ENCODE measurements around the gene FAH.
A peak's percentile ranks its signal among the peaks of the same experiment; 100 is the strongest.
"Not testable (repeated sequence)": the region's sequence is repeated elsewhere in the genome, so short reads cannot be mapped to it uniquely, and the experiment has no call there.

The FAH gene

GRCh38 chr15:80152896-80153876 lies at the start of gene FAH:
Gene FAH, plus strand, starts transcription at chr15:80152999. Its CDS starts 56 bp downstream, at chr15:80153055.
- DNase-seq (ENCODE audit: low read depth) = peak; percentile 10

- no peak for DNase-seq (ENCODE audit: low read depth)
These were observed 47.6 kb upstream of the FAH start for GRCh38 chr15:80105193-80105592.

- DNase-seq (ENCODE audit: low read depth) = no peak
These were observed 47.2 kb upstream of the FAH start for GRCh38 chr15:80105595-80105994.

DNA sequence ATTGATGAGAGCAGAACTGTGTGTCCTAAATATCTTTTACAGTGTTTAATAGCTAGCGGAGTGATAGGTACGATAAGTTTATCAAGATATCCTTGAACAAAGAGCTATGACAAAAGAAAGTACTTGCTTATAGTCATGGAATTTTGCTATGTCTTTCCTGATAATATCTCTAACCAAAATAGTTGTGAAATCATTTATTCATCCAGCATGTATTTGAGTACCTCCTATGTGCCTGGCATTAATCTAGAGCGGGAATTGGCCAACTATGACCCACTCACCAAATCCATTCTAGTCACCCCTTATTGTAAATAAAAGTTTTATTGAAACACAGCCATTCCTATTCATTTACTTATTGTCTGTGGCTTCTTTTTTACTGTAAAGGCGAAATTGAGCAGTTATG lies 46.7 kb upstream of the FAH start:
- no peak for DNase-seq (ENCODE audit: low read depth)

DNA sequence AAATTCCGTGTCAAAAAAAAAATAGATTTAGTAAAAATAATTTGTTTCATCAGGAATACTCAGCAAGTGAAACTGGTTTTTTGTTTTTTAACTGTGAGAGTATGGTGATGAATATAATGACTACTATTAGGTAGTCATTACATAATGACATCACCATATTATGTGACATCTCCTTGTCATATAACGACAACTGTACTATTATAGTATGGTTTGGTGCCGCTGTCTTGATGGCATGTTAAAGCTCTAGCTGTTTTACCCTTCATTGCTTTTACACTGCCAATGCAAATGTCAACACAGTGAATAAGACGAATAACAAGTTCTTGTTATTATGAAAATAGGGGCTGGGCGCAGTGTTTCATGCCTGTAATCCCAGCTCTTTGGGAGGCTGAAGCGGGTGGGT lies 45.6 kb upstream of the FAH start:
- no peak for DNase-seq (ENCODE audit: low read depth)

DNA sequence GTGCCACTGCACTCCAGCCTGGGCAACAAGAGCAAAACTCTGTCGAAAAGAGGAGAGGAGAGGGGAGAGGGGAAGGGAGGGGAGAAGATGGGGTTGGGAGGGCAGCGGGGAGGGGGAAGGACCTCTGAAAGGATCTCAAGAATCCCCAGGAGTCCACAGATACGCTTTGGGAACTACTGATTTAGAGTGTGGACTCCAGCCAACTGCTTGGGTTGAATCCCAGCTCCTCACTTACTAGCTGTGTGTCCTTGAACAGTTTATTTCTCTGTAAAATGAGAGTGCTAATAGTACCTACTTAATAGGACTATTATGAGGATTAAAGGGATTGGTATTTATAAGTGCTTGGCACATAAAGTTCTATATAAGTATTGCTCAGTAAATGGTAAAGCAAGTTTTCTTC lies 45.0 kb upstream of the FAH start:
- no peak for DNase-seq (ENCODE audit: low read depth)

DNA sequence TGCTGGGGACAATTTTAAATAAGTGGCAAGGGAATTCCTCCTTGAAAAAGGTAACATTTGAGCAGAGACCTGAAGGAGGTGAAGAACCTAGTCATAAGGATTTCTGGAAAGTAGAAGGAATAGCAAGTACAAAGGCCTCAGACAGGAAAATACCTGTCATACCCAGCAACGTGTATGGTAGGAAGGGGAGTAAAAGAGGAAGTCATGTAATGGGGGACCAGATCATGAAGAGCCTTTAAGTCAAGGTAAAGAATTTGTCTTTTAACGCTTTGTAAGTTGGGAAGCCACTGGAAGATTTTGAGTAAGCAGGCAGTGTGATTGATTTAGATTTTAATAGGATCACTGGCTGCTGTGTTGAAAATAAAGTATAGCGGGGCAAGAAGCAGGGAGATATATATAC lies 43.4 kb upstream of the FAH start:
- DNase-seq (ENCODE audit: low read depth) = no peak

GRCh38 chr15:80110920-80111319 lies 41.9 kb upstream of the FAH start:
- no peak for DNase-seq (ENCODE audit: low read depth)

DNA sequence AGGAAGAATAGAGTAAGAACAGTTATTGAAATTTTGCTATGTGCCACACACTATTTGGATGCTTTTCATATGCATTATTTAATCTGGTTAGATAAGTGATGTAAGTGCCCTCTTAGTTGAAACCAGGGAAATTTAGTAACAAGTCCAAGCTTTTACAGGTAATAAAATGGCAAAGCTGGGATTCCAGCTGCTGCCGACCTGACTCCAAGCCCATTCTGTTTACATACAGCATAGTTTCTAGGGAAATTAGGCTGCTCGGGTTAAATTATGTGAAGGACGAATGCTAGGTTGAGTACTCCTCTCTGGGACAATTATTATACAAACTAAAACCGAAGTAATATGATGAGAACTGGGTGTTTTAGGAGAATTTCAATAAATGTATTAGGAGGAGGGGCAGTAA lies 38.7 kb upstream of the FAH start:
- no peak for DNase-seq (ENCODE audit: low read depth)

- no peak for DNase-seq (ENCODE audit: low read depth)
These were observed 37.8 kb upstream of the FAH start for GRCh38 chr15:80115021-80115420.

DNA sequence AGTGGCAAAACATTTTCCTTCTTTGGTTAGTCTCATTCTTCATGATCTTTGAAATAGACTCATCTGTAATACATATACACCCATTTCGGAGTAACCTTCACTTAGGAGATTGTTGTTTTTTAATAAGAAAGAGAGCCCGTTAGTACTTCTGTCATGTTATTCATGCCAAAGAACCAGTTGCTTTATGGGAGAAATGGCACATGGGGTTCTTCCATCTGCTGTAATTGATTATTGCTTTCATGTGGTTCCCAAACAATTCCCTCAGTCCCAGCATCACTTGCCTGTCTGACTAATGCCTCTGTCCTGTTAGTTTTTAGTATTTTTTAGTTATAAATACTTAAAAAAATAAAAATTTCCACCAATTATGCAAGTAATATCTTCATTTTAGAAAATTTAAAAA lies 33.8 kb upstream of the FAH start:
- no peak for DNase-seq (ENCODE audit: low read depth)

DNA sequence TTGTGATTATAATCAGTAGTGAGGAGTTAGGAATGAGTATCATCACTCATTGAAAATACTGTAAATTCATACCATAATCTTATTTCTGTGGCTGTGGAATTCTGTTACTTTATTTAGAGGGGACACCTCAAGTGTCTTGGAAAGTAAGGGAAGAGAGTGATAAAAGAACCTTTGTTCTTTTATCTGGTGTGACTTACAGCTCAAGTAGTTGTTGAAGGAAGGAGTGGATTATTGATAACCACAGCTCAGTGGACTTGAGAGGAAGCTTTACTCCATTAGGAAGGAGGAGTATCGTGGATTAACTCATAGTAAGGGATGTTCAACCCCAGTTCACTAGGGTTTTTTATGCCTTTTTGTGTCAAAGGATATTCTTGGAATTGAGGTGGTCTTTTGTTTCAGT lies 32.2 kb upstream of the FAH start:
- no peak for DNase-seq (ENCODE audit: low read depth)

GRCh38 chr15:80121546-80121945 lies 31.3 kb upstream of the FAH start:
- no peak for DNase-seq (ENCODE audit: low read depth)

DNA sequence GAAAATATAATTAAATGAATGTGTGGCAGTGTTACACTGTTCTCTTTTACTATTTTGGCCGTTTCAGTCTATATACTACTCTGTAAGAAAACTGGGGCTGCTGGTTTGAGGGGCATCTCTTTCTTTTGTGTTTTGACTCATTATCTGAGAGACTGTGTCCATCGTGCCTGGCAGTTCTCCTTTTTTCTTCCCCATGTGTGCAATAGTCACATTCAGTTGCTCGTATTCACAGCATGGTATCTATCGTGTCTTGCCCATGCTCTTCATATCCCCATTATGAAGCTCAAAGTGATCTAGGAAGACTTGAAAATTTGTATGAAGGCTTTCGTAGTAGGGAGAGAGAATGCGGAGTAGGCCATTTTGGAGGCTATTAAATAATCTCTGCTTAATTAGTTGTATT lies 29.8 kb upstream of the FAH start:
- DNase-seq (ENCODE audit: low read depth) = no peak

DNA sequence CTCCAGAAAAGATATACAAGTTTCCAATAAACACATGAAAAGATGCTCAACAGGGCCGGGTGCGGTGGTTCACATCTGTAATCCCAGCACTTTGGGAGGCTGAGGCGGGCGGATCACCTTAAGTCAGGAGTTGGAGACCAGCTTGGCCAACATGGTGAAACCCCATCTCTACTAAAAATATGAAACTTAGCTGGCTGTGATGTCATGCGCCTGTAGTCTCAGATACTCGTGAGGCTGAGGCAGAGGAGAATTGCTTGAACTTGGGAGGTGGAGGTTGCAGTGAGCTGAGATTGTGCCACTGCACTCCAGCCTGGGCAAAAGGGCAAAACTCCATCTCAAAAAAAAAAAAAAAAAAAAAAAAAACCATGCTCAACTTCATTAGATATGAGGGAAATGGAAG lies 25.5 kb upstream of the FAH start:
- not testable (repeated sequence) for DNase-seq (ENCODE audit: low read depth)

- no peak for DNase-seq (ENCODE audit: low read depth)
These were observed 24.9 kb upstream of the FAH start for GRCh38 chr15:80127911-80128310.

GRCh38 chr15:80132382-80132781 lies 20.4 kb upstream of the FAH start:
- no peak for DNase-seq (ENCODE audit: low read depth)

- DNase-seq (ENCODE audit: low read depth) = no peak
These were observed 15.9 kb upstream of the FAH start for GRCh38 chr15:80136854-80137253.

GRCh38 chr15:80138961-80139360 lies 13.8 kb upstream of the FAH start:
- DNase-seq (ENCODE audit: low read depth) = no peak

DNA sequence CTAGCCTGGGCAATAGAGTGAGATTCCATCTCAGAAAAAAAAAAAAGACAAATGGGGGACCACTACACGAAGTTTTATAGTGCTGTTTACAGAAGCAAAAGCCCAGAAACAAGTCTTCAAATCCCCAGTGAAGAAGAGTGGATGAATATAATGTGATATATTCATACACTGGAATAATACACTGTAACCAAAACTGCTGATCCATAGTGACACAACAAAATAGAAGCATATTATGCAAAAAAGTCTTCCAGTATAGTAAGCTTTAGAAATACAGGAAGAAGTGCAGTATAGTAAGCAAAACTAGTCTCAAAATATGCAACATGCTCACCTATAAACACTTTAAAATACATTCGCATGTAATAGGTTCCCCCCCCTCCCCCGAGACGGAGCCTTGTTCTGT lies 11.9 kb upstream of the FAH start:
- no peak for DNase-seq (ENCODE audit: low read depth)

- no peak for DNase-seq (ENCODE audit: low read depth)
These were observed 10.7 kb upstream of the FAH start for GRCh38 chr15:80141916-80142598.

- DNase-seq (ENCODE audit: low read depth) = no peak
These were observed 10.2 kb upstream of the FAH start for GRCh38 chr15:80142646-80143045.

DNA sequence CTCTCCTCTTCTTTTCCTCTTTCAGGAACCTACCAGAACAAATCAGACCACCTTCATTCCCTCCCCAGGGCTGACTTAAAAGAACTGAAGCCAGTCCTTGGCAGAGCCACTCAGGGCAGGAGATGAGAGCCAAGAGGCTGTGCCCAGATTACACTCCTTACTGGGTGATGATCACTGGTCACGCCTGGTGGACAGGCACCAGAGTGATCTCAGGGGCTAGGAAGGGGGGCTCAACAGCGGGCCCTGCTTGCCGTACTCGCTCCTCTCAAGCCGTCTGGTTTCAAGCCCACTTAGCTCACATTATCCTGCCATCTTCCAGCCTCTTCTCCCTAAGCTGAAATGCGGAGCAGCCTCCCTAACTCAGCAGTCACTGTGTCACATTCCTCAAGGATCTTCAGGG lies 1.7 kb upstream of the FAH start:
- DNase-seq (ENCODE audit: low read depth) = no peak
